HEK293 (cell line): ENCODE results near the gene PLK5.

Source experiments
- CTCF ChIA-PET: fragments of 350-600 bp; formaldehyde crosslinking; extraction: SDS; loops from one replicate; lab custom pipeline; 2021; ENCODE audit warnings: antibody characterized with exemption; lab: Yijun Ruan, JAX
- POLR2A ChIA-PET: fragments of 300-600 bp; formaldehyde crosslinking; extraction: SDS; loops from one replicate; lab custom pipeline; 2020; ENCODE audit warnings: antibody characterized with exemption, inconsistent platforms; lab: Yijun Ruan, JAX
- H3K27ac ChIP-seq: fragments of 200-500 bp; sonication (Bioruptor generic); 2 replicates; pipeline ENCODE4 v1.5.1; 2014; ENCODE audit warnings: low read depth, low read length, control low read depth, inconsistent platforms; ENCODE audit errors: extremely low read depth
- H3K36me3 ChIP-seq, 2 experiments: fragments of 200-500 bp in 1 of 2; sonication (Bioruptor generic) in 1 of 2; 1 replicate in 1 of 2; 2 replicates in 1 of 2; pipeline ENCODE4 v1.5.1; 2014 to 2017; ENCODE audit warnings: inconsistent platforms in 2 of 2, low read length in 2 of 2; ENCODE audit not compliant: control insufficient read depth in 2 of 2, insufficient read depth in 1 of 2
- H3K4me1 ChIP-seq: fragments of 200-500 bp; sonication (Bioruptor generic); 2 replicates; pipeline ENCODE4 v1.5.1; 2014; ENCODE audit warnings: mild to moderate bottlenecking, low read length, inconsistent platforms; ENCODE audit not compliant: control insufficient read depth, insufficient read depth
- H3K4me3 ChIP-seq: 2 replicates; pipeline ENCODE4 v1.5.1; 2011; ENCODE audit warnings: low read depth, mild to moderate bottlenecking, control low read depth, low read length, moderate library complexity
- H3K9me3 ChIP-seq: fragments of 200-500 bp; sonication (Bioruptor generic); 2 replicates; pipeline ENCODE4 v1.5.1; 2014; ENCODE audit warnings: low read depth, low read length, inconsistent platforms; ENCODE audit not compliant: control insufficient read depth, insufficient read depth
- CTCF ChIP-seq: fragments of 450-650 bp; formaldehyde crosslinking; IDR thresholded peaks from 2 replicates; pipeline ENCODE4 v1.5.1; 2016; ENCODE audit warnings: missing biosample characterization, missing genetic modification characterization
- EGR2 ChIP-seq: fragments of 450-650 bp; formaldehyde crosslinking; IDR thresholded peaks from 2 replicates; pipeline ENCODE4 v1.5.1; 2016; ENCODE audit warnings: low read depth, missing biosample characterization, missing genetic modification characterization
- KLF10 ChIP-seq: fragments of 450-650 bp; IDR thresholded peaks from 2 replicates; pipeline ENCODE4 v1.5.1; 2018; ENCODE audit warnings: missing biosample characterization, mild to moderate bottlenecking, missing genetic modification characterization
- KLF8 ChIP-seq: fragments of 450-650 bp; formaldehyde crosslinking; IDR thresholded peaks from 2 replicates; pipeline ENCODE4 v1.5.1; 2016; ENCODE audit warnings: missing biosample characterization, missing genetic modification characterization
- MEIS1 ChIP-seq: sonication (generic); formaldehyde crosslinking; IDR thresholded peaks from 2 replicates; pipeline ENCODE4 v1.8.1; 2022; ENCODE audit warnings: missing genetic modification reagents, mild to moderate bottlenecking, borderline replicate concordance
- MYNN ChIP-seq: fragments of 450-650 bp; formaldehyde crosslinking; IDR thresholded peaks from 2 replicates; pipeline ENCODE4 v1.5.1; 2016; ENCODE audit warnings: missing biosample characterization, missing genetic modification characterization, borderline replicate concordance
- REPIN1 ChIP-seq: fragments of 450-650 bp; formaldehyde crosslinking; IDR thresholded peaks from 2 replicates; pipeline ENCODE4 v1.5.1; 2017; ENCODE audit warnings: missing biosample characterization, missing genetic modification characterization, low read depth
- TRIM28 ChIP-seq: IDR thresholded peaks from 2 replicates; pipeline ENCODE4 v1.6.1; 2011; ENCODE audit warnings: low read length, control low read depth, borderline replicate concordance
- TSHZ1 ChIP-seq: fragments of 450-650 bp; formaldehyde crosslinking; IDR thresholded peaks from 2 replicates; pipeline ENCODE4 v1.5.1; 2016; ENCODE audit warnings: missing biosample characterization, missing genetic modification characterization, borderline replicate concordance
- YY1 ChIP-seq: fragments of 450-650 bp; formaldehyde crosslinking; IDR thresholded peaks from 2 replicates; pipeline ENCODE4 v1.5.1; 2018; ENCODE audit warnings: missing biosample characterization, missing genetic modification characterization
- ZBTB10 ChIP-seq: fragments of 450-650 bp; formaldehyde crosslinking; IDR thresholded peaks from 2 replicates; pipeline ENCODE4 v1.5.1; 2016; ENCODE audit warnings: missing biosample characterization, missing genetic modification characterization
- ZBTB44 ChIP-seq: fragments of 450-650 bp; IDR thresholded peaks from 2 replicates; pipeline ENCODE4 v1.5.1; 2018; ENCODE audit warnings: missing biosample characterization, mild to moderate bottlenecking, missing genetic modification characterization
- ZNF10 ChIP-seq: fragments of 450-650 bp; formaldehyde crosslinking; IDR thresholded peaks from 2 replicates; pipeline ENCODE4 v1.5.1; 2017; ENCODE audit warnings: missing biosample characterization, missing genetic modification characterization
- ZNF140 ChIP-seq: fragments of 450-650 bp; formaldehyde crosslinking; IDR thresholded peaks from 2 replicates; pipeline ENCODE4 v1.5.1; 2016; ENCODE audit warnings: missing biosample characterization, missing genetic modification characterization
- ZNF18 ChIP-seq: fragments of 450-650 bp; formaldehyde crosslinking; IDR thresholded peaks from 2 replicates; pipeline ENCODE4 v1.5.1; 2016; ENCODE audit warnings: missing biosample characterization, missing genetic modification characterization
- ZNF221 ChIP-seq: fragments of 450-650 bp; formaldehyde crosslinking; IDR thresholded peaks from 2 replicates; pipeline ENCODE4 v1.5.1; 2017; ENCODE audit warnings: missing biosample characterization, missing genetic modification characterization, borderline replicate concordance
- ZNF350 ChIP-seq: fragments of 450-650 bp; formaldehyde crosslinking; IDR thresholded peaks from 2 replicates; pipeline ENCODE4 v1.5.0; 2017; ENCODE audit warnings: missing biosample characterization, mild to moderate bottlenecking, missing genetic modification characterization
- ZNF558 ChIP-seq: fragments of 450-650 bp; formaldehyde crosslinking; IDR thresholded peaks from 2 replicates; pipeline ENCODE4 v1.5.1; 2016; ENCODE audit warnings: missing biosample characterization, missing genetic modification characterization
- ZNF585B ChIP-seq: fragments of 450-650 bp; formaldehyde crosslinking; IDR thresholded peaks from 2 replicates; pipeline ENCODE4 v1.5.1; 2016; ENCODE audit warnings: missing biosample characterization, missing genetic modification characterization
- ZNF600 ChIP-seq: fragments of 450-650 bp; formaldehyde crosslinking; IDR thresholded peaks from 2 replicates; pipeline ENCODE4 v1.5.1; 2016; ENCODE audit warnings: missing biosample characterization, missing genetic modification characterization

PLK5 gene

GRCh38 chr19:1495051-1495798 is 28.7 kb upstream of the PLK5 start:
- ChIA-PET POLR2A (no interaction called here), CTCF (no interaction called here)
- TF ChIP-seq ZNF585B (tag by site-specific recombination): no peak
- no peak for TF ChIP-seq ZNF140 (tag by site-specific recombination)
- no peak for TF ChIP-seq EGR2
- no peak for TF ChIP-seq TRIM28
- TF ChIP-seq KLF10 (tag by site-specific recombination): no peak
- TF ChIP-seq TSHZ1: no peak
- TF ChIP-seq REPIN1 (tag by site-specific recombination): no peak
- no peak for TF ChIP-seq ZNF221 (tag by site-specific recombination)
- TF ChIP-seq ZNF350 (tag by site-specific recombination): no peak
- TF ChIP-seq ZBTB10 (tag by site-specific recombination): no peak
- TF ChIP-seq MYNN: no peak
- TF ChIP-seq KLF8: no peak
- TF ChIP-seq ZNF10 (tag by site-specific recombination): no peak
- TF ChIP-seq YY1 (tag by site-specific recombination): no peak
- Histone ChIP-seq H3K4me3 (no peak overlapping the region), H3K36me3 (no peaks in the 10 kb centered on the region), H3K9me3 (no peaks in the 10 kb centered on the region), H3K27ac (no peak overlapping the region), H3K4me1 (peaks cover 2% of the 10 kb centered on the region; the same call in 1 of the 2 replicates)

- CTCF ChIA-PET: no interaction called here
- H3K27ac ChIP-seq: no peak overlapping the region
- POLR2A ChIA-PET: no interaction called here
- TF ChIP-seq MEIS1 (CRISPR knock-in tag): no peak
- no peak for TF ChIP-seq ZNF18 (tag by site-specific recombination)
- TF ChIP-seq ZBTB44: no peak
- TF ChIP-seq ZNF350 (tag by site-specific recombination): no peak
- TF ChIP-seq ZNF558 (tag by site-specific recombination): no peak
- TF ChIP-seq CTCF (tag by site-specific recombination): no peak
- no peak for TF ChIP-seq ZNF600 (tag by site-specific recombination)
Observed at GRCh38 chr19:1495799-1496713, 27.8 kb upstream of the PLK5 start.

More at GRCh38 chr19:1495799-1496713, 27.8 kb upstream of the PLK5 start:
- H3K9me3 ChIP-seq: no peaks in the 10 kb centered on the region
- peaks cover 2% of the 10 kb centered on the region; the same call in 1 of the 2 replicates for H3K4me1 ChIP-seq
- no peak overlapping the region for H3K4me3 ChIP-seq
- H3K36me3 ChIP-seq: no peaks in the 10 kb centered on the region
